ENCODE results near the gene TWSG1. TPM values are rescaled to one million over a fixed set of nuclear protein-coding genes. Genes with fewer than 3 reads are reported as not detected.
"Not testable (repeated sequence)": the region's sequence is repeated elsewhere in the genome, so short reads cannot be mapped to it uniquely, and the experiment has no call there.

The TWSG1 gene
- polyA plus RNA-seq, 10 donors = 49.9 to 102 (median 68.1) TPM

DNA sequence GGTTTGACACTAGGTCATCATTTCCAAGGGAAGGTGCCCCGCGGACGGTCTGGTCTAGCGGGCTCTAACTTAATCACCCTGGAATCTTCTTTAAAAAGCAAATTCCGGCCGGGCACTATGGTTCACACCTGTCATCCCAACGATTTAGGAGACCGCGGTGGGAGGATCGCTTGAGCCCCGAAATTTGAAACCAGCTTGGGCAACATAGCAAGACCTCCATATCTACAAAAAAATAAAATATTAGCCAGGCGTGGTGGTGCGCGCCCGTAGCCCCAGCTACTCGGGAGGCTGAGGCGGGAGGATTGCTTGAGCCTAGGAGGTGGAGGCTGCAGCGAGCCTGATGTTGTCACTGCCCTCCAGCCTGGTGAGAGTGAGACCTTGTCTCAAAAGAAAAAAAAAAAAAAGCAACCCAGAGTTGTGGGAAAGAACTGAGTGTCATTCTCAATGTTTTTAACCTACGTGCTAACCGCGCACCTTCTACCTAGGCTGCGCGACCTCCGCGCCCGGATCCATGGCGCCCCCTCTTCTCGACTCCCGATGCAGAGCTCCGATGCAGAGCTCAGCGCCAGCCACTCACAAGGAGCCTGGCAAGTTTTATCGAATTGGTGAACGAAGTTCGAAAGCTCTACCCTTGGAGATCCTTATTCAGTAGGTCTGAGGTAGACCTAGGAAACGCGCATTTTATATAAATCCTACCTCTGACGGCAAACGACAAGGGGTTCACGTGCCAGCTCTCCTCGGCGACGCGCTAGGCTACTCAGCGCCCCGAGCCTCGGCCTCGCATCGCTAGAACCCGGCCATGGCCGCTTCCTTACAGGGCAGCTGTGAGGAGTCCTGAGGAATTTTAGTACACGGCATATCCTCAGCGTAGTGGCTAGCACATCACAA lies 888 bp upstream of the TWSG1 start:
- DNase-seq = no peak

GRCh38 chr18:9334973-9335696 lies 562 bp downstream of the TWSG1 start:
- DNase-seq = peak in 1 of 3 donors; percentile 13

- DNase-seq = no peak
Measured at GRCh38 chr18:9335697-9336045, 1.1 kb downstream of the TWSG1 start.

DNA sequence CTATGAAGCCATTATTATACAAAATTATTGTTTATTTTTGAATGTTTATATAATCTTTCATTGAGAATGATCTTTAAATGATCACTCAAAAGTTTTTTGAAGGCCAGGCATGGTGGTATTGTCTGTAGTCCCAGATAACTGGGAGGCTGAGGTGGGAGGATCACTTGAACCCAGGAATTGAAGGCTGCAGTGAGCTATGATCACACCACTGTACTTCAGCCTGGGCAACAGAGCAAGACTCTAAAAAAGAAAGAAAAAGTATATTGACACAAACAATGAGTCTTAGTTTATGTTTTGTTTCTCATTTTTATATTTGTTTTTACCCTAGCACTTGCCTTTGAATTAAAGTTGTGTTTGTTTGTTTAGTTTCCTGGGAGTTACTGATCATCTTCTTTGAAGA lies 2.3 kb downstream of the TWSG1 start:
- no peak for DNase-seq

GRCh38 chr18:9337873-9338272 lies 3.3 kb downstream of the TWSG1 start:
- no peak for DNase-seq

DNA sequence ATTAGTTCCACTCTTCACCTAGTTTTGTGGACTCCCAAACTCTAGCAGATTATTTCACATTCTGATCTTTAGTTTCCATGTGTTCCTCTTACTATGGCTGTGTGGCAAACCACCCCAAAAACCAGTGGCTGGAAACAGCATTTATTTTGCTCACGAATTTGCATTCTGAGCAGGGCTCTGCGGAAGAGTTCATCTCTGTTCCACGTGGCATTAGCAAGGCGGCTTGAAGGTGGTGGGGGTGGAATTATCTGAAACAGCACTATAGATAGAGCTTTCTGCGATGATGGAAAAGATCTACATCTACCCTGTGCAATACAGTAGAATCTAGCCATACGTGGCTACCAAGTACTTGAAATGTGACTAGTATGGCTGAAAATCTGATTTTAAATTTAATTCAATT lies 5.9 kb downstream of the TWSG1 start:
- DNase-seq = no peak

DNA sequence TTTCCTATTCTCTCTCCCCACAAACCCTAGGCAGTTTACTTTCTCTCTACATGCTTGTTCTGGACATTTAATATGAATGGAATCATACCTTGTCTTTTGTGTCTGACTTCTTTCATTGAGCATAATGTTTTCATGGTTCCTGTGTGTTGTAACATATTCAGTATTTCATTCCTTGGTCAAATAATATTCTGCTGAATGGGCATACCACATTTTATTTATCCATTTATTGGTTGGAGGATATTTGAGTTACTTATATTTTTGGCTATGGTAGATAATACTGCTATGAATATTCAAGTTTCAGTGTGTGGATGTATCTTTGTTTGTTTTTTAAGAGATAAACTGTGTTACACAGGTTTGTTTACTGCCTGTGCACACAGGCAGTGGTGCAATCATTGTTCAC lies 9.0 kb downstream of the TWSG1 start:
- DNase-seq = no peak

DNA sequence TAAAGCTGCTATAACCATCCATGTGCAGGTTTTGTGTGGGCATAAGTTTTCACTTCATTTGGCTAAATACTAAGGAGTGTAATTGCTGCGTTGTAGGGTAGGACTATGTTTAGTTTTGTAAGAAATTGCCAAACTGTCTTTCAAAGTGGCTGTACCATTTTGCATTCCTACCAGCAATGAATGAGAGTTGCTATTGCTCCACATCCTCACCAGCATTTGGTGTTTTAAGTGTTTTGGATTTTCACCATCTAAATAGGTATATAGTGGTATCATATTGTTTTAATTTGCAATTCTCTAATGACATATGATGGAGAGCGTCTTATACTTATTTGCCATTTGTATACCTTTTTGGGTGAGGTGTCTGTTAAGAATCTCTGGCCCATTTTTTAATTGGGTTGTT lies 12.2 kb downstream of the TWSG1 start:
- DNase-seq = no peak

DNA sequence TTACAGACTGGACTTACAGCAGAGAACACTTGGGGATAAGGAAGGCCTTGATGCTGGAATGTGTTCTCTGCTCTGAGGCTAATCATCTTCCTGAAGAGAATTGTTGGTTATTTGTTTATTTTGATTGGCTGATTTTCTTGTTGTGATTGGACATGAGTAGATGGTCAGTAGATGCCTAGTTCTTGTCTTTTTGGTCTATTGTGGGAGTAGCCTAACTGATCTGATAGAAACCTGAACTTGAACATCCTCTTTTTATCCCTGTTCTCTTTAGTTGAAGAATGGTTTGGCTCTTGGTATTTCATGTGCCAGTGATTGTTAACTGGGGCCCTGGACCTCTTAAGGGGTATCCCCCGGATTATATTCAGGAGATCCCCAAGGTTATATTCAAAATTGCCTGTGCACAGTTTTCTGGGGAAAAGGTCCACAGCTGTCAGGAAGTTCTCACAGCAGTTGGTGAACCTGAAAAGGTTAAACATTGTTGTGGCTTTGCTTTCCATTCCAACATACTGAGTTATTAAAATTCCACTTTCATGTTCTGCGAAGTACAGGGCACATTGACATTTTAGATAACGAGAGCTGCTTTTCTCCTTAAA lies 13.6 kb downstream of the TWSG1 start:
- DNase-seq = no peak

- no peak for DNase-seq
Measured at GRCh38 chr18:9348766-9349165, 14.2 kb downstream of the TWSG1 start.

DNA sequence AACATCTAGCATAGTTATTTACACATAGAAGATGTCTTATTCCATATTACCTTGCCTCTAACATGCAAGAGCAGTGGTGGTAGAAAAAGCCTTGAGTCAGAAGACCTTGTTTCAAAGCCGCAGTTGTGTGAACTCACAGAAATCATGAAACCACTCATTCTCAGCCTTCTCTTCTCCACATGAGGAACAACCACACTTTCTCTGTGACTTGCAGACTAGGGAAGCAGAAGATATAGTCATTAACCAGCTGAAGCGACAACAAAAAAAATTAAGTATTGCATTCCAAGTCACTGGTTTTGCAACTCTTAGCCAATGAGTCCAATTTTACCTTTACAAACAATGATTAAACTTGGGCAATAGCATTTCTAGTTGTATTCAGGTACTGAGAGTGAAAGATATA lies 19.0 kb downstream of the TWSG1 start:
- no peak for DNase-seq

DNA sequence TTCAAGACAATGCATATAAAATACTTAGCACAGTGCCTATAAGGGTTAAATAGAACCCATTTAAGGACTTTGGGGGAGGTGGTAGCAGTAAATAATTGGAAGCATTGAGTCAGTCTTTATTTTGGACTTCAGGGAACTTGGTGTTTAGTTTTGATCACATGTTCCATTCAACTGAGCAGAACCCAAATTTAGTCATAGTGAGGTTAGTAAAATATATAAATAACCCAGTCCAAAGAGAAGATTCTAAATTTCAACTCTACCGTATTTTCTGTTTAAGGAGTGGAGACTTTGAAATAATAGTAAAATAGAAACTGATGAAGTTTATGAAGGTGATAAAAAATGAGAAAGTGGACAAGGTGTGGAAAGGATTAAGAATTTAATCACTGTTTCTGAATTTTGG lies 19.7 kb downstream of the TWSG1 start:
- no peak for DNase-seq

GRCh38 chr18:9356976-9357375 lies 22.4 kb downstream of the TWSG1 start:
- DNase-seq = no peak

DNA sequence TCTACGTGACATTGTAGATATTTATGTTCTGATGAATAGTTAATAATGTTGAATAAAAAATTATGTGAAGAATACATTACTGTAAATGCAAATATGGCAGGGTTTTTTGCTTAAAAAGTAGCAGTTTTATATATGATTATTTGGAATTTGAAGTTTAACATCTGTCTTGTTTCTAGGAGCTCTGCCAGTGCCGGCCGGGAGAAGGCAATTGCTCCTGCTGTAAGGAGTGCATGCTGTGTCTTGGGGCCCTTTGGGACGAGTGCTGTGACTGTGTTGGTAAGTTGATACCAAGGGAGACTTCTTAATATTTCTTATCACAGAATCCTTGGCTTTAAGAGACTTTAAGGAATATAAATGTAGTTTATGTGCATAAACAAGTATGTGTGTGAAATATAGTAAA lies 25.2 kb downstream of the TWSG1 start:
- DNase-seq = peak in 1 of 3 donors; percentile 22

DNA sequence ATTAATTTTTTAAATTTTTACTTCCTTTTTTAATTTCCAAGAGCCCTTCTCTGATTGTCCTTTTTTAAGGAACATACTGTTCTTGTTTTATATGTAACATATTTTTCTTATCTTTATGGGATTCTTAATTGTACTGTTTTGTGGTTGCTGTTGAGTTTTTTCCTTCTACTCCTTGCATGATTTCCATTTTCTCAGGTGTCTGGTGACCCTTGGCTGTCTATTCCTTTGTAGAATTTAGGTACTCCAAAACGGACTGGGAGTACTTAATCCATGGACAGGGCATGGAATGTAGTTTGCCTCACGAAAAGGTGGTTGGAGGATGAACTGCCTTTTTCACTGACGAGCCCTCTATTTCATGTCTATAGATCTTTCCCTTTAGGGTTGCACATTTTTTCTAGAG lies 26.6 kb downstream of the TWSG1 start:
- DNase-seq = no peak

DNA sequence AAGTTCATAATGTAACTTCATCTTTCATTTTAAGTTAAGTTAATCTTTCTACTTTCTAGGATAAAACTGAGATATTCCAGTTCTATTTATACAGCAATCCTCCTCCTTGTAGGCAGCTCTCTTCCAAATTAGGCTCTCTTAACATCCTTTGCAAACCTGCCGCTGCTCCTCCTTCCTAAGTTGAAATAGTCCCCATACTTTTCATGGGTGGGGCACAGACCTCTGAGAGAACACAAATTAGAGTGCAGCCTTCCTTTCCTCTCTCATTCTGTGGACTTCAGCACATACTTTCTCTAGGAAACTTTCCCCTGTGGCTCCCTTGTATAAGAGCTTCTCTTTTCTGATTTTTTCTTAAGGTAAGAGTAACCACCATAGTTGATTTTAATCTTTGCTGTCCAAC lies 28.3 kb downstream of the TWSG1 start:
- DNase-seq = peak in 1 of 3 donors; percentile 16

- DNase-seq = no peak
Measured at GRCh38 chr18:9364242-9364641, 29.7 kb downstream of the TWSG1 start.

DNA sequence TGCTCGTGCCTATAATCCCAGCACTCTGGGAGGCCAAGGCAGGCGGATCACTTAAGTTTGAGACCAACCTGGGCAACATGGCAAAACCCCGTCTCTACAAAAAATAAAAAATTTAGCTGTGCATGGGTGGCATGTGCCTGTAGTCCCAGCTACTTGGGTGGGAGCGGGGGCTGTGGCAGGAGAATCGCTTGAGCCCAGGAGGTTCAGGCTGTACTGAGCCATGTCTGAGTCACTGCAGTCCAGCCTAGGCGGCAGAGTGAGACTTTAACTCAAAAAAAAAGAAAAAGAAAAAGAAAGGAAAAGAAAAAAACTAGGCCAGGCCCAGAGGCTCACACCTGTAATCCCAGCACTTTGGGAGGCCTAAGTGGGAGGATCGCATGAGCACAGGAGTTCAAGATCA lies 30.8 kb downstream of the TWSG1 start:
- DNase-seq = no peak

DNA sequence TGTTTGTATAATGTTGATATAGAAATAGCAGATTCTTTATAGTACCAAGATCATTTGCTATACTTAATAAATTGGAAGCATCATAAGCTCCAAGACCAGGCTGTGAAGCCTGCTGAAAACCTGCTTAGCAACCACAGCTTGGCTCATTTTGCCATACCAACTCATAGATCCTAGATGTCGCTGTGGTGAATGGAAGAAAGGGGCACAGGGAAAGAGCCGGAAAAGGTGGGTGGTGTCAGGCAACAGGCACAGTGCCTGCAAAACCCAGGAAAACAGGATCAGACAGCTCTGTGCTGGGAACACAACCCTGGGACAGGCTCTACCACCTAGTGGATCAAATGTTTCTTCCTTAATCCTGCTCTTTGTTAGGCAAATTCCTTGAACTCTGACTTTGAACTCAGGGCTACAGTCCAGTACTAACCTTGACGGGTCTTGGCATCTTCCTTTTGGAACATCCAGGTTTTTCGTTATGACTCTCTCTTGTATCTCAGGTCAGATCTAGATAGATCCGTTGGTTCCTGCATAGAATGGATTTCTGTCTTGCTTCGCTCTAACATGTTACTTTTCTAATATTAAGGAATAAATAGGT lies 31.6 kb downstream of the TWSG1 start:
- peak; percentile 28 to 58 (median 40) for DNase-seq

DNA sequence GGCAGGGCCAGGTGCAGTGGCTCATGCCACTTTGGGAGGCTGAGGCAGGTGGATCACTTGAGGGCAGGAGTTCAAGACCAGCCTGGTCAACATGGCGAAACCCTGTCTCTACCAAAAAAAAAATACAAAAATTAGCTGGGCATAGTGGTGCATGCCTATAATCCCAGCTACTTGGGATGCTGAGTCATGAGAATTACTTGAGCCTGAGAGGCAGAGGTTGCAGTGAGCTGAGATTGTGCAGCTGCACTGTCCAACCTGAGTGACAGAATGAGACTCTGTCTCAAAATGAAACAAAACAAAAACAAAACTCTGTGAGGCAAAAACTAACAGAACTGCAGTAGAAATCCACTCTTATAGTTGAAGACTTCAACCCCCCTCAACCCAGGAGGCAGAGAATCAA lies 38.7 kb downstream of the TWSG1 start:
- not testable (repeated sequence) for DNase-seq

- DNase-seq = no peak
Measured at GRCh38 chr18:9379118-9379517, 44.5 kb downstream of the TWSG1 start.

DNA sequence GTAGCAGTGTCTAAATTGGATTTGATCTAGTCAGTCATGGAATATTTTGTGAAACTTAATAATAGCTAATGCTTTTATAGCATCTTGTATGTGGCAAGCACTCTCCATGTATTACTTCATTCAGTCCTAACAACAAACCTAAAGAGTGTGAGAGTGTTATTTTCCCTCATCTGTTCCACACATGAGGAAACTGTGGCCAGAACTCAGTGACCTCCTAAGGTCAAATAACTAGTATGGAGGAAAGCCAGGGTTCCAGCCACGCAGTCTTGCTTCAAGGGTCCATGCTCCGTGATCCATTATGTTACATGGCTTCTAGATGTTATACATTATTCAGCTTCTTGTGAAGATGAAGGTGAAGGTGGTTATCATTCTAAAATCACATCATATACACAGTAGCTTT lies 45.5 kb downstream of the TWSG1 start:
- DNase-seq = peak in 1 of 3 donors; percentile 53

Measured in muscle of back (tissue), 11 donors.